ENCODE results near the gene PXMP4. TPM values are rescaled to one million over a fixed set of nuclear protein-coding genes. Genes with fewer than 3 reads are reported as not detected.
A peak's percentile ranks its signal among the peaks of the same experiment; 100 is the strongest.

Gene PXMP4
- total RNA-seq, 4 donors from 2014 or later, result 1.6 to 12.0 (median 5.5) TPM

DNA sequence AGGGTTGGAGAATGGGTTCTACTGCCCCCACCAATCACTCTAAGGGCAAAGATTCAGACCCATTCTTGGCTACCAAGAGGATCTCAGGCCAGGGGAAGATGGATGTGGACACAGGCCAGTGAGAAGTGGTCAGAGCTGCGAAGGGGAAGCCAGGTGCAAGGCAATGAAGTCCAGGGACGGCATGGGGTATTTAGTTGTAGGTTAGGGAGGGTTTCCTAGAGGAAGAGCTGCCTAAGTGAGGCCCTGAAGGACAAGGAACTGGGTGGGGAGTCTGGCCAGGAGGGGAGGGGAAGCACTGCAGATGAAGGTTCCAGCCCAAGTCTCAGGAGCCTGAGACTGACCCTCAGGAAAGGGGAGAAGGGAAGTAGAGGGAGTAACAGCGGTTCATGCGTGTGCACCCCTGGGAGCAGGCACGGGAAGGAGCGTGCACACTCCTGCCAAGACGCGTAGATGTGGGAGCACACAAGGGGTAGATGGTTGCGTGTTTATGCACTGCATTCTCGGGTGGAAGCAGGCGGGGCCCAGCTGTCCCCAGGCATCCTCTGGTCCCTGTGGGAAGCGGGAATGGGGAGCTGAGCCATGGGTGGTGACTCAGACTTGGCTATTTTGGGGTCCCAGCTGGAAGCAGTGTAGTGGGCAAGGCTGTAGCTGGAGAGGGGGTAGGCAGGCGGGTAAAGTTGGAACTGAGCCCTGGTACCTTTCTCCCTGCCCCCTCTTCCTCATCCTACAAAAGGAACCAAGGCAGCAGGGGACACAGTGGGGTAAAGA is 50.1 kb downstream of the PXMP4 start:
- H3K4me1 ChIP-seq, result peaks cover 24 to 51% (median 41%) of the 10 kb centered on the region in 4 donors
- peaks cover 0 to 5% (median 0%) of the 10 kb centered on the region in 4 donors for H3K36me3 ChIP-seq
- no peak for DNase-seq
- H3K27me3 ChIP-seq, result no peaks in the 10 kb centered on the region
- no peak for TF ChIP-seq POLR2AphosphoS5 (IDR thresholded peaks at IDR 0.05)
- no peak for TF ChIP-seq EP300 (IDR thresholded peaks at IDR 0.05; ENCODE audit: low read depth)
- TF ChIP-seq POLR2A (IDR thresholded peaks at IDR 0.05), result no peak
- TF ChIP-seq, protein P1, sequence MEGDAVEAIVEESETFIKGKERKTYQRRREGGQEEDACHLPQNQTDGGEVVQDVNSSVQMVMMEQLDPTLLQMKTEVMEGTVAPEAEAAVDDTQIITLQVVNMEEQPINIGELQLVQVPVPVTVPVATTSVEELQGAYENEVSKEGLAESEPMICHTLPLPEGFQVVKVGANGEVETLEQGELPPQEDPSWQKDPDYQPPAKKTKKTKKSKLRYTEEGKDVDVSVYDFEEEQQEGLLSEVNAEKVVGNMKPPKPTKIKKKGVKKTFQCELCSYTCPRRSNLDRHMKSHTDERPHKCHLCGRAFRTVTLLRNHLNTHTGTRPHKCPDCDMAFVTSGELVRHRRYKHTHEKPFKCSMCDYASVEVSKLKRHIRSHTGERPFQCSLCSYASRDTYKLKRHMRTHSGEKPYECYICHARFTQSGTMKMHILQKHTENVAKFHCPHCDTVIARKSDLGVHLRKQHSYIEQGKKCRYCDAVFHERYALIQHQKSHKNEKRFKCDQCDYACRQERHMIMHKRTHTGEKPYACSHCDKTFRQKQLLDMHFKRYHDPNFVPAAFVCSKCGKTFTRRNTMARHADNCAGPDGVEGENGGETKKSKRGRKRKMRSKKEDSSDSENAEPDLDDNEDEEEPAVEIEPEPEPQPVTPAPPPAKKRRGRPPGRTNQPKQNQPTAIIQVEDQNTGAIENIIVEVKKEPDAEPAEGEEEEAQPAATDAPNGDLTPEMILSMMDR (IDR thresholded peaks at IDR 0.05), result no peak
- no peak overlapping the region for H3K27ac ChIP-seq
- 85 to 98% methylated on average over 6 to 13 of the region's 13 CpGs for WGBS, 2 donors (ENCODE audit: low coverage in 1 of 2)
- intact Hi-C loops (cut with DNase I; ENCODE audit: low total_unique reads), result loop anchor here (5.0 kb wide), 1 partner anchor 223 kb away; no protein-coding TSS in a partner anchor
- H3K9me3 ChIP-seq, result no peaks in the 10 kb centered on the region
- in situ Hi-C loops (cut with MboI; ENCODE audit: low pct_ligation_motif_present in 1 of 4, low pct_unique_long_range_greater_than_20kb in 1 of 4, low sequenced_read_pairs in 3 of 4), result no loop called here
- H3K4me3 ChIP-seq, result no peak overlapping the region

DNA sequence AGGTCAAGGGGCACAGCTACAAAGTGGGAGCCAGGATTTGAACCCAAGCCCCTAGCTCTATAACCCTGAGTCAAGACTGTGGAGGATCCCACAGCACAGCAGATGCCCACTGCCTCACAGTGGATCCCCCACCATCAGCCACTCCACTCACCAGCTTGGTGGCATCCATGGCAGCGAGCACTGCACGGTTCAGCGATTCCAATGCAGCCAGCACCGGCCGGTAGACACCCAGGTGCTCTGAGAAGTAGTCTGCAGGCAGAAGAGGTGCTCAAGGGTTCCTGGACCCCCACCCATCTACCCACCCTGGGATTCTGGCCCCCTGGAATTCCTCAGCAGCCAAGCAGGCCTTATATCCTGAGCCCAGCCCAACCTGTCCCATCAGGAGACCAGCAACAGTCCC is 50.9 kb downstream of the PXMP4 start:
- no peaks in the 10 kb centered on the region for H3K9me3 ChIP-seq

DNA sequence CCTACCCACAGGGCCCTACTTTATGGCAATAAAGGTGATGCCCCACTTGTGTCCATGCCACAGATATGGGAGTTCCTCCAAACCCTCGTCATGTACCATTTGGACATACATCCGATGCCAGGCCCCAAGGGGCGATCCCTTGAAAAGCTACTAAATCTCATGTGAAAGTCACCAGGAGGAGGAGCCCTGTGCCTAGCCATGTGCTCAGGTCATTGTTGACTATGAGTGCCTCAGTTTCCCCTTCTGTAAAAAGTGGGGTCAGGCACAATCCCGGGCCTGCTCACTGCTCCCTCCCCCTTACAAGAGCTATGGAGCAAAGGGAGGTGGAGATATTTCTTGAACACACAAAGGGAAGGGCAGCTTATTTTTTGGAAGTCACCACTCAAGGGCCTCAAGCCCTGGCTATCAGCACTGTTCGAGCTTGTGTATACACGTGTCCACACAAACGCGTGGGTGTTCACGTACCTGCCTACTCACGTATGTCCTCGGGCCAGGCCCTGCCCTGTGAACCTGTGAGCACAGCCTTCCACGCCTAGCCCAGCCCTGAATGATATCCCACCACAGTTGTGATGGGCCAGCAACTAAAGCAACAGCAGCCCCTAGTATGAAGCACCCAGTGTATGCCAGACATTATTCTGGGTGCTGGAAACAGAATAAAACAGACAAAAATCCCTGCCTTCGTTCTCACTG is 51.5 kb downstream of the PXMP4 start:
- peaks cover 0 to 5% (median 0%) of the 10 kb centered on the region in 4 donors for H3K36me3 ChIP-seq
- H3K4me1 ChIP-seq, result peaks cover 20 to 48% (median 41%) of the 10 kb centered on the region in 4 donors
- DNase-seq, result no peak
- no peaks in the 10 kb centered on the region for H3K9me3 ChIP-seq
- in situ Hi-C loops (cut with MboI; ENCODE audit: low pct_ligation_motif_present in 1 of 4, low pct_unique_long_range_greater_than_20kb in 1 of 4, low sequenced_read_pairs in 3 of 4), result no loop called here
- intact Hi-C loops (cut with DNase I; ENCODE audit: low total_unique reads), result no loop called here
- no peak overlapping the region for H3K4me3 ChIP-seq
- TF ChIP-seq POLR2A (IDR thresholded peaks at IDR 0.05), result no peak
- TF ChIP-seq, protein P1 (IDR thresholded peaks at IDR 0.05), result no peak
- TF ChIP-seq POLR2AphosphoS5 (IDR thresholded peaks at IDR 0.05), result no peak
- no peak for TF ChIP-seq EP300 (IDR thresholded peaks at IDR 0.05; ENCODE audit: low read depth)
- no peaks in the 10 kb centered on the region for H3K27me3 ChIP-seq
- H3K27ac ChIP-seq, result peak overlapping the region in 3 of 4 donors; percentile 93 to 99 (median 98)
- WGBS, 2 donors (ENCODE audit: low coverage in 1 of 2), result 85% methylated on average over 13 of the region's 13 CpGs; no CpG with 5 or more reads in 1 of the 2 donors

More for the DNA sequence above, 50.9 kb downstream of the PXMP4 start:
- in situ Hi-C loops (cut with MboI; ENCODE audit: low pct_ligation_motif_present in 1 of 4, low pct_unique_long_range_greater_than_20kb in 1 of 4, low sequenced_read_pairs in 3 of 4), result no loop called here
- TF ChIP-seq POLR2AphosphoS5 (IDR thresholded peaks at IDR 0.05), result no peak
- no peak for TF ChIP-seq EP300 (IDR thresholded peaks at IDR 0.05; ENCODE audit: low read depth)
- TF ChIP-seq, protein P1 (IDR thresholded peaks at IDR 0.05), result no peak
- TF ChIP-seq POLR2A (IDR thresholded peaks at IDR 0.05), result no peak
- no peak for DNase-seq
- no peak overlapping the region for H3K27ac ChIP-seq
- intact Hi-C loops (cut with DNase I; ENCODE audit: low total_unique reads), result no loop called here
- H3K4me1 ChIP-seq, result peaks cover 21 to 47% (median 39%) of the 10 kb centered on the region in 4 donors
- peaks cover 0 to 5% (median 0%) of the 10 kb centered on the region in 4 donors for H3K36me3 ChIP-seq
- H3K27me3 ChIP-seq, result no peaks in the 10 kb centered on the region
- H3K4me3 ChIP-seq, result no peak overlapping the region
- 90% methylated on average over 5 of the region's 5 CpGs; no CpG with 5 or more reads in 1 of the 2 donors for WGBS, 2 donors (ENCODE audit: low coverage in 1 of 2)

Measured in transverse colon (tissue), 4 donors.